AG04449 (cell line): ENCODE data around the gene TFDP1.

Source experiments
- CTCF ChIA-PET: fragments of 350-600 bp; formaldehyde crosslinking; extraction: SDS; loops from one replicate; lab custom pipeline; 2021; ENCODE audit warnings: antibody characterized with exemption; lab: Yijun Ruan, JAX
- POLR2A ChIA-PET: fragments of 400-600, 350-600 bp; formaldehyde crosslinking; extraction: SDS; loops from one replicate; lab custom pipeline; 2020; ENCODE audit warnings: antibody characterized with exemption, inconsistent platforms; lab: Yijun Ruan, JAX
- DNase-seq: peaks from one replicate; pipeline ENCODE4 v3.0.0-alpha.2; 2010; ENCODE audit warnings: low read depth, low spot score
- H3K4me3 ChIP-seq: 2 replicates; pipeline ENCODE4 v1.5.1; 2011; ENCODE audit warnings: low read depth, mild to moderate bottlenecking, control low read depth, low read length
- CTCF ChIP-seq: IDR thresholded peaks from one replicate; pipeline ENCODE4 v1.5.1; 2011; ENCODE audit warnings: mild to moderate bottlenecking, moderate library complexity, low read length, control low read depth, inconsistent platforms; ENCODE audit not compliant: insufficient read depth; ENCODE audit errors: missing control alignments

Gene TFDP1

DNA sequence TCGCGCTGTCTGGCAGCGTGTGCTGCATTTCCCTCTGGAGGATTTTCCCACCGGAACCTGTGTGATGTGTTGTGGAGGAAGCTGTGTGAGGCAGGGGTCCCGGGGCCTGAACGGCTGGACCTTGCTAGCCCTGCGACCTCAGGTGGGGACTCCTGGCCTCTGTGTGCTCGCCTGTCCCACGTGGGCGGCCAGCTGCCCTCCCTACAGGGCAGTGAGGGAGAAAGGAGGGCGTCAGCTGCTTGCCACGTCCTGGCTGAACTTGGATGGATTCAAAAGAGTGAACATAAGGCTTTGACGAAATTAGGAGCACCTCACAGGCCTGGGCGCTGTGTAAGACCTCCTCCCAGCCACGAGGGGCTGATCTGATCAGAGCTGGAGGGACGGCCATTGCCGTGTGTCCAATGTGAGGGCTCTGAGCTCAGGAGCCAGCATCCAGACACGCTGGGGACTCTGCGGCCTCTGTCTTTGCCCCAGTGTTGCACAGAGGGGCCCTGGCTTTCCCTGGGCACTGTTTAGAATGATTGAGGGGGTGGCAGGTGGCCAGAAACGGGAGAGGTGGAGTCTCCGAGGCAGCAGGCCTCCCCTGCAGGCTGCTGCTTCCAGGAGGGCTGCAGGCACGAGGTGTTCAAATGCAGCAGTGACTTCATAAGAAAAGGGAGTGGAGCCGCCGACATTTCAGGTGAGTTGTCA, 13.0 kb downstream of the TFDP1 start:
- no peak for DNase-seq
- no peak overlapping the region for H3K4me3 ChIP-seq
- TF ChIP-seq CTCF: no peak
- ChIA-PET CTCF (no interaction called here), POLR2A (no interaction called here)

- POLR2A ChIA-PET: no interaction called here
Observed at GRCh38 chr13:113598081-113598410, 13.5 kb downstream of the TFDP1 start.

GRCh38 chr13:113598481-113598880, 13.9 kb downstream of the TFDP1 start:
- ChIA-PET POLR2A (no interaction called here), CTCF (no interaction called here)
- H3K4me3 ChIP-seq: no peak overlapping the region
- no peak for DNase-seq
- TF ChIP-seq CTCF: no peak

More at GRCh38 chr13:113598081-113598410, 13.5 kb downstream of the TFDP1 start:
- CTCF ChIA-PET: no interaction called here
- H3K4me3 ChIP-seq: no peak overlapping the region
- no peak for TF ChIP-seq CTCF
- DNase-seq: no peak

DNA sequence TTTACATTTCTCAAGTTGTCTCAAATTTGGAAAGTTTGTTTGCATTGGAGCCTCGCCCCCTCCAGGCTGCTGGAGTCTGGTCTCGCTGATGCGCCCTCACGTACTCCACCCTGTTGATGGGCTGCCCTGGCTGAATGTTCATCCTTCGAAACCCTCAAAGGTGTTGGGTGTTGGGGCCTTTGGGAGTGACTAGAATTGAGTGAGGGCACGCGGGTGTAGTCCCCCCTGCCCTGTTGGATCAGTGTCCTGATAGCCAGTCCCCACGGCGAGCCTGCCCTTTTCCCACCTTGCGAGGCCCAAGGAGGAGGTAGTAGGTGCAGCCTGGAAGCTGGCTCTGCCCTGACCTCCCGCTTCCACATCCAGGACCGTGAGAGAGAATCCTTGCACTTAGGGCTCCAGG, 14.8 kb downstream of the TFDP1 start:
- no peak for TF ChIP-seq CTCF

GRCh38 chr13:113601166-113602070, 16.9 kb downstream of the TFDP1 start:
- POLR2A ChIA-PET: no interaction called here
- no peak for DNase-seq
- CTCF ChIA-PET: no interaction called here
- H3K4me3 ChIP-seq: no peak overlapping the region
- TF ChIP-seq CTCF: no peak

More for the DNA sequence above, 14.8 kb downstream of the TFDP1 start:
- no peak for DNase-seq
- ChIA-PET CTCF (no interaction called here), POLR2A (no interaction called here)
- H3K4me3 ChIP-seq: no peak overlapping the region

- no peak for DNase-seq
- H3K4me3 ChIP-seq: no peak overlapping the region
- ChIA-PET CTCF (interaction anchor here (2.0 kb wide), 1 partner anchor 10 kb away, joined by 7 read pairs; no protein-coding TSS in a partner anchor), POLR2A (no interaction called here)
- TF ChIP-seq CTCF: no peak
Observed at GRCh38 chr13:113602291-113602988, 17.9 kb downstream of the TFDP1 start.
